SU-DHL-6 (cell line): ENCODE results near the gene LRRC47.

Experiments
- CTCF ChIP-seq: fragments of 200-600 bp; sonication (generic); IDR thresholded peaks from one replicate; pipeline ENCODE4 v1.5.1; 2017; ENCODE audit warnings: antibody characterized with exemption, mild to moderate bottlenecking, low read length, moderate library complexity; ENCODE audit not compliant: insufficient read depth, poor library complexity, severe bottlenecking
- EZH2phosphoT487 ChIP-seq: fragments of 200-600 bp; sonication (generic), shearing (Covaris generic); conservative IDR thresholded peaks from 2 replicates; pipeline ENCODE4 v1.6.1; 2018; ENCODE audit warnings: mild to moderate bottlenecking, antibody characterized with exemption, low read length, moderate library complexity, mixed read lengths

- no peak for TF ChIP-seq CTCF
- no peak for TF ChIP-seq EZH2phosphoT487
These were observed 53.6 kb downstream of the LRRC47 start for GRCh38 chr1:3742439-3743298.
